Erythroblast (primary cell): ENCODE measurements around the gene EXOC1.

ENCODE experiments used
- GATA1 ChIP-seq: IDR thresholded peaks from 2 replicates; pipeline ENCODE4 v1.6.1; 2011; ENCODE audit warnings: low read depth, mild to moderate bottlenecking, control low read depth, low read length, moderate library complexity
- POLR2A ChIP-seq: IDR thresholded peaks from 2 replicates; pipeline ENCODE4 v1.6.1; 2011; ENCODE audit warnings: mild to moderate bottlenecking, low read length

DNA sequence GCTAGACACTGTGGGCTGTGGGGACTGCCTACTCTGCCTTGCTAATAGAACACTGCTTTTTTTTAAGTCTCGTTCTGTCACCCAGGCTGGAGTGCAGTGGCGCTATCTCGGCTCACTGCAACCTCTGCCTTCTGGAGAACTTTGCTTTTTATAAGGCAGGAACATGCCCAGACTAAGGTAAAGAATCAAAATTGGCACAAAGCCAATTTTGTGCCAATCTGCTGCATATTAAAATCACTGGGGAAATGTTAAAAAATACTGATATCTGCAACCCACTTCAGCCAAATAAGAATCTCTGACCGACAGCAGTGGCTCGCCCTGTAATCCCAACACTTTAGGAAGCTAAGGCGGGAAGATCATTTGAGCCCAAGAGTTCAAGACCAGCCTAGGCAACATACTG is 58.8 kb downstream of the EXOC1 start:
- TF ChIP-seq POLR2A (no peak), GATA1 (no peak)
